ENCODE measurements around the gene IL15. TPM values are rescaled to one million over a fixed set of nuclear protein-coding genes. Genes with fewer than 3 reads are reported as not detected.

Gene IL15
- total RNA-seq, 1 donor from 2014 or later, result 6.0 TPM

- no peak for DNase-seq (ENCODE audit: low read depth)
These were observed 132.6 kb downstream of the IL15 start for GRCh38 chr4:141768954-141769353.

GRCh38 chr4:141771889-141772830 lies 135.8 kb downstream of the IL15 start:
- no peak for DNase-seq (ENCODE audit: low read depth)

DNA sequence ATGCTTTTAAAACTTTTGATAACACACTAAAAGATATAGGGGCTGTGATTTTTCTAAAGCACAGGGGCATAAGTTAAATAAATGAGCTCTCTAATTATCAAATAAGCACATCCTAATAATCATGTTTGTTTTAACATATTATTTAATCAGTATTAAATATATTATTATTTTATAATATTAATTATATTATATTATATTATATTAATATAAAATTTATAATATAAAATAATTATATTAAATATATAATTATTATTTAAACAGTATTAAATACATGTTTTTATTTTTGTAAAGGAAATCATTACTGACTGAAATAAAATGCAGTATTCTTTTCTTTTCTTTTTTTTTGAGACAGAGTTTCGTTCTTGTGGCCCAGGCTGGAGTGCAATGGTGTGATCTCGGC lies 136.5 kb downstream of the IL15 start:
- no peak for DNase-seq (ENCODE audit: low read depth)

DNA sequence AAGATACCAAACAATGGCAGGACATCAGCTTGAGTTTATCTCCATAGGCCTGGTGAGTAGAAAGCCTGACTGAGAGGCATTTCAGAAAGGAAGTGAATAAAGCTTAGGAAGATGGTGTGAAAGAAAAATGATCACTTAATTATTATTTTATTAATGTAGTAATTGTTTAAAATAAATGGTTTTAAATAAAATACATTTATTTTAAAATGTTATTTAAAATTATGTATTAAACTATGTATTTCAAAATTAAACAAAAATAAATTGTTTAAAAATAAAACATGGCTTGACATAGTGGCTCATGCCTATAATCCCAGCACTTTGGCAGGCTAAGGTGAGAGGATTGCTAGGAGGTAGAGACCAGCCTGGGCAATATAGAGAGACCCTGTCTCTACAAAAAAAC lies 145.8 kb downstream of the IL15 start:
- no peak for DNase-seq (ENCODE audit: low read depth)
